Measurements from ENCODE around the gene ARFGAP1. TPM values are rescaled to one million over a fixed set of nuclear protein-coding genes. Genes with fewer than 3 reads are reported as not detected.

ARFGAP1 gene
- polyA plus RNA-seq, 2 of the 4 experiments (the other 2 are of a cell fraction): 41.0 to 106 TPM

DNA sequence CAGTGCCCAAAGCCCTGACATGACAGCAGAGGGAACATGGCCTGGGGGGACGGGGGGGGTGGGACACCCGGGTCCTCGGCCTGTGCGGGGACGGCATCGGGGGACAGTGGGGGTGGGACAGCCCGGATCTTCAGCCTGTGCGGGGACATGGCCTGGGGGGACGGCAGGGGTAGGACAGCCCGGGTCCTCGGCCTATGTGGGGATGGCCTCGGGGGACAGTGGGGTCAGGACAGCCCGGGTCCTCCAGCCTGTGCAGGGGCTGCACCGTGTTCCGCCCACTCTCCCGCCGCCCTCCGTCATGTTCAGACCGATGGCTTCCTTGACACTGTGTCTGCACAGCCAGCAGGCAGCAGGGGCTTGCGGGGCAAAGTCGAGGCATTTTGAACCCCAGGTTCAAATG lies 29.9 kb upstream of the ARFGAP1 start:
- POLR2A ChIA-PET: no interaction called here
- no peak for DNase-seq (ENCODE audit: low read depth in 1 of 2, low spot score in 1 of 2)
- Histone ChIP-seq H3K4me3 (no peak overlapping the region), H3K9me3 (no peaks in the 10 kb centered on the region), H3K4me1 (peaks cover 34% of the 10 kb centered on the region), H3K4me2 (no peak overlapping the region), H3K27ac (peak overlapping the region in 1 of 2 experiments; percentile 99; a peak in 3 of 6 replicates)
- FAIRE-seq: no peak
- ATAC-seq: no peak
- CTCF ChIA-PET: interaction anchor here (11.7 kb wide), 1 partner anchor 18 kb away, joined by 131 read pairs; no protein-coding TSS in a partner anchor
- TF ChIP-seq CHD4 (IDR thresholded peaks at IDR 0.05; ENCODE audit: borderline replicate concordance) (no peak), CBX2 (IDR thresholded peaks at IDR 0.05; ENCODE audit: borderline replicate concordance, low read depth) (no peak), JUNB (IDR thresholded peaks at IDR 0.05) (no peak), POLR2A (IDR thresholded peaks at IDR 0.05; ENCODE audit: low read length) (no peak), RNF2 (IDR thresholded peaks at IDR 0.05; ENCODE audit: borderline replicate concordance, low read depth) (no peak)
- WGBS (ENCODE audit: missing lambda C conversion rate): 91% methylated on average over 9 of the region's 21 CpGs

DNA sequence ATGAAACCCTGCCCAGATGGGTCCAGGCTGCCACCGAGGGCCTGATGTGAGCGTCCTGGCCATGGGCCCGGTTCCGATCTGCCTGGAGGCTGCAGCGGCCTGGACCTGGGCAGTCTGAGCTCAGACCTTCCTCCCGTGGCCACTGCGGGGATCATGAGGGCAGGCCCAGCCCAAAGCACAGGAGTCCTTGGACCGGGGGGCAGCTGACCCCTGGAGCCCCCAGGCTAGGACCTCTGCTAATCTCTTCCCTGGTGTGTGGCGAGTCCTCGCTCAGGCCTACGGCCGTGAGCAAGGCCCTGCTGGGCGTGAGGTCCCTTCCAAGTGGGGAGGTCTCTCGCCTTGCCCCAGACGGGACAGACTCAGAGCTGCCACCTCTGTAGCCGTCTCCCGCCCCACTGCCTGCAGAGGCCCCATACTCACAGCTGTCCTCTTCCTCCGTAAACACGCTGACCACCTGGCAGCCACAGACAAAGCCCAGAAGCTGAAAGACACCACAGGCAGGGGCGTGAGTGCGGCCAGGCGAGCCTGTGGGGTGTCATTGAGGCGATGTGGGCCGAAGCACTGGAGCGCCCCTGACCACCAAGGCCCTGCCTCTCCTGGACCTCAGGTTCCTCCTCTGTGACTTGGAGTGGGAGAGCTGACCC lies 28.9 kb upstream of the ARFGAP1 start:
- TF ChIP-seq, protein P1, sequence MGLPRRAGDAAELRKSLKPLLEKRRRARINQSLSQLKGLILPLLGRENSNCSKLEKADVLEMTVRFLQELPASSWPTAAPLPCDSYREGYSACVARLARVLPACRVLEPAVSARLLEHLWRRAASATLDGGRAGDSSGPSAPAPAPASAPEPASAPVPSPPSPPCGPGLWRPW (IDR thresholded peaks at IDR 0.05): no peak
- TF ChIP-seq, protein P2, sequence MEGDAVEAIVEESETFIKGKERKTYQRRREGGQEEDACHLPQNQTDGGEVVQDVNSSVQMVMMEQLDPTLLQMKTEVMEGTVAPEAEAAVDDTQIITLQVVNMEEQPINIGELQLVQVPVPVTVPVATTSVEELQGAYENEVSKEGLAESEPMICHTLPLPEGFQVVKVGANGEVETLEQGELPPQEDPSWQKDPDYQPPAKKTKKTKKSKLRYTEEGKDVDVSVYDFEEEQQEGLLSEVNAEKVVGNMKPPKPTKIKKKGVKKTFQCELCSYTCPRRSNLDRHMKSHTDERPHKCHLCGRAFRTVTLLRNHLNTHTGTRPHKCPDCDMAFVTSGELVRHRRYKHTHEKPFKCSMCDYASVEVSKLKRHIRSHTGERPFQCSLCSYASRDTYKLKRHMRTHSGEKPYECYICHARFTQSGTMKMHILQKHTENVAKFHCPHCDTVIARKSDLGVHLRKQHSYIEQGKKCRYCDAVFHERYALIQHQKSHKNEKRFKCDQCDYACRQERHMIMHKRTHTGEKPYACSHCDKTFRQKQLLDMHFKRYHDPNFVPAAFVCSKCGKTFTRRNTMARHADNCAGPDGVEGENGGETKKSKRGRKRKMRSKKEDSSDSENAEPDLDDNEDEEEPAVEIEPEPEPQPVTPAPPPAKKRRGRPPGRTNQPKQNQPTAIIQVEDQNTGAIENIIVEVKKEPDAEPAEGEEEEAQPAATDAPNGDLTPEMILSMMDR (IDR thresholded peaks at IDR 0.05): no peak
- TF ChIP-seq MAFK (IDR thresholded peaks at IDR 0.05; ENCODE audit: partially characterized antibody) (no peak), TP53 (CRISPR knock-in tag; IDR thresholded peaks at IDR 0.05) (no peak), SMC3 (IDR thresholded peaks at IDR 0.05) (no peak), HDAC2 (IDR thresholded peaks at IDR 0.05) (no peak), ZNF302 (CRISPR knock-in tag; IDR thresholded peaks at IDR 0.05) (no peak), RAD21 (conservative IDR thresholded peaks at IDR 0.05 in 1 of 2, IDR thresholded peaks at IDR 0.05 in 1 of 2) (no peak), HEYL (CRISPR knock-in tag; IDR thresholded peaks at IDR 0.05) (no peak), TFCP2L1 (CRISPR knock-in tag; IDR thresholded peaks at IDR 0.05) (no peak), RFX5 (IDR thresholded peaks at IDR 0.05) (no peak), GATA3 (IDR thresholded peaks at IDR 0.05; ENCODE audit: borderline replicate concordance) (no peak), CEBPB (IDR thresholded peaks at IDR 0.05) (no peak), EP300 (IDR thresholded peaks at IDR 0.05) (no peak)
- TF ChIP-seq, protein P3, sequence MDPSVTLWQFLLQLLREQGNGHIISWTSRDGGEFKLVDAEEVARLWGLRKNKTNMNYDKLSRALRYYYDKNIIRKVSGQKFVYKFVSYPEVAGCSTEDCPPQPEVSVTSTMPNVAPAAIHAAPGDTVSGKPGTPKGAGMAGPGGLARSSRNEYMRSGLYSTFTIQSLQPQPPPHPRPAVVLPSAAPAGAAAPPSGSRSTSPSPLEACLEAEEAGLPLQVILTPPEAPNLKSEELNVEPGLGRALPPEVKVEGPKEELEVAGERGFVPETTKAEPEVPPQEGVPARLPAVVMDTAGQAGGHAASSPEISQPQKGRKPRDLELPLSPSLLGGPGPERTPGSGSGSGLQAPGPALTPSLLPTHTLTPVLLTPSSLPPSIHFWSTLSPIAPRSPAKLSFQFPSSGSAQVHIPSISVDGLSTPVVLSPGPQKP (IDR thresholded peaks at IDR 0.05; ENCODE audit: low read depth, low read length): no peak
- TF ChIP-seq, protein P4, sequence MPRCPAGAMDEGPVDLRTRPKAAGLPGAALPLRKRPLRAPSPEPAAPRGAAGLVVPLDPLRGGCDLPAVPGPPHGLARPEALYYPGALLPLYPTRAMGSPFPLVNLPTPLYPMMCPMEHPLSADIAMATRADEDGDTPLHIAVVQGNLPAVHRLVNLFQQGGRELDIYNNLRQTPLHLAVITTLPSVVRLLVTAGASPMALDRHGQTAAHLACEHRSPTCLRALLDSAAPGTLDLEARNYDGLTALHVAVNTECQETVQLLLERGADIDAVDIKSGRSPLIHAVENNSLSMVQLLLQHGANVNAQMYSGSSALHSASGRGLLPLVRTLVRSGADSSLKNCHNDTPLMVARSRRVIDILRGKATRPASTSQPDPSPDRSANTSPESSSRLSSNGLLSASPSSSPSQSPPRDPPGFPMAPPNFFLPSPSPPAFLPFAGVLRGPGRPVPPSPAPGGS (IDR thresholded peaks at IDR 0.05): no peak
- TF ChIP-seq, protein P5, sequence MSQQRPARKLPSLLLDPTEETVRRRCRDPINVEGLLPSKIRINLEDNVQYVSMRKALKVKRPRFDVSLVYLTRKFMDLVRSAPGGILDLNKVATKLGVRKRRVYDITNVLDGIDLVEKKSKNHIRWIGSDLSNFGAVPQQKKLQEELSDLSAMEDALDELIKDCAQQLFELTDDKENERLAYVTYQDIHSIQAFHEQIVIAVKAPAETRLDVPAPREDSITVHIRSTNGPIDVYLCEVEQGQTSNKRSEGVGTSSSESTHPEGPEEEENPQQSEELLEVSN (IDR thresholded peaks at IDR 0.05; ENCODE audit: borderline replicate concordance, low read depth): no peak
- Histone ChIP-seq H3K27ac (peak overlapping the region in 1 of 2 experiments; percentile 99; a peak in 3 of 6 replicates), H3K4me1 (peaks cover 27% of the 10 kb centered on the region), H3K4me2 (no peak overlapping the region), H3K4me3 (no peak overlapping the region), H3K9me3 (no peaks in the 10 kb centered on the region)
- 82% methylated on average over 17 of the region's 25 CpGs for WGBS (ENCODE audit: missing lambda C conversion rate)
- FAIRE-seq (no peak), ATAC-seq (no peak), DNase-seq (ENCODE audit: low read depth in 1 of 2, low spot score in 1 of 2) (no peak)
- POLR2A ChIA-PET: no interaction called here
- CTCF ChIA-PET: interaction anchor here (3.8 to 11.7 kb wide), 2 partner anchors 9 to 19 kb away, joined by 31 to 131 read pairs; partner anchors contain the start of gene BIRC7
